GM19438 (cell line): ENCODE measurements around the gene PRRG4.

Experiments used
- ATAC-seq: cut with Tn5 transposase; IDR thresholded peaks from one replicate; pipeline ENCODE4 v1.9.1; 2021; ENCODE audit warnings: low read depth; ENCODE audit not compliant: unreplicated experiment

PRRG4 gene

GRCh38 chr11:32905028-32905667 is 75.4 kb downstream of the PRRG4 start:
- ATAC-seq: no peak
